BJ (cell line): ENCODE results near the gene BBIP1. TPM values are rescaled to one million over a fixed set of nuclear protein-coding genes. Genes with fewer than 3 reads are reported as not detected.

Experiments
- CTCF ChIA-PET: fragments of 350-600 bp; formaldehyde crosslinking; extraction: SDS; loops from one replicate; lab custom pipeline; 2021; ENCODE audit warnings: antibody characterized with exemption, inconsistent platforms; lab: Yijun Ruan, JAX
- POLR2A ChIA-PET: fragments of 300-600 bp; sonication (Branson Sonifier 250); formaldehyde crosslinking; extraction: SDS; loops from one replicate; lab custom pipeline; 2021; ENCODE audit warnings: antibody characterized with exemption; lab: Charles Lee
- DNase-seq: peaks from one replicate; pipeline ENCODE4 v3.0.0-alpha.2; 2011; ENCODE audit warnings: low read depth
- H3K27me3 ChIP-seq: 2 replicates; pipeline ENCODE4 v1.6.0; 2011; ENCODE audit warnings: low read length; ENCODE audit not compliant: control insufficient read depth, insufficient read depth
- H3K36me3 ChIP-seq: 2 replicates; pipeline ENCODE4 v1.5.1; 2011; ENCODE audit warnings: low read length; ENCODE audit not compliant: control insufficient read depth, insufficient read depth
- H3K4me3 ChIP-seq: 2 replicates; pipeline ENCODE4 v1.5.1; 2011; ENCODE audit warnings: low read depth, mild to moderate bottlenecking, control low read depth, low read length
- polyA plus RNA-seq: library from polyadenylated mRNA; depleted of rRNA; stranded (reverse); fragments of >200 nt; gene quantifications from 2 replicates; pipeline ENCODE4 v1.2.3, GENCODE V29; 2011
- TF ChIP-seq, protein P1 (sequence below): IDR thresholded peaks from 2 replicates; pipeline ENCODE4 v1.5.1; 2011; ENCODE audit warnings: low read depth, mild to moderate bottlenecking, control low read depth, inconsistent platforms, low read length, moderate library complexity; ENCODE audit not compliant: insufficient read depth

Gene BBIP1
- polyA plus RNA-seq, 1 experiment = 11.0 TPM

DNA sequence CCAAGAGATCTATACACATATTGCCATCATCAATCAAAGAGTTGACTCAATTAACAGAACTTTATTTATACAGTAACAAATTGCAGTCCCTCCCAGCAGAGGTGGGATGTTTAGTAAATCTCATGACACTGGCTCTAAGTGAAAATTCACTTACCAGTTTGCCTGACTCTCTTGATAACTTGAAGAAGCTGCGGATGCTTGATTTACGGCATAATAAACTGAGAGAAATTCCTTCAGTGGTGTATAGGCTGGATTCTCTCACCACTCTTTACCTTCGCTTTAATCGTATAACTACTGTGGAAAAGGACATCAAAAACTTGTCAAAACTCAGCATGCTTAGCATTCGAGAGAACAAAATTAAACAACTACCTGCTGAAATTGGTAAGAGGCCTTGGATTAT, 45.7 kb upstream of the BBIP1 start:
- no peak overlapping the region for H3K4me3 ChIP-seq
- no peaks in the 10 kb centered on the region for H3K36me3 ChIP-seq
- no peaks in the 10 kb centered on the region for H3K27me3 ChIP-seq
- POLR2A ChIA-PET = interaction anchor here (0.6 kb wide), 1 partner anchor 255 kb away, joined by 3 read pairs; no protein-coding TSS in a partner anchor
- no peak for DNase-seq
- TF ChIP-seq, protein P1, sequence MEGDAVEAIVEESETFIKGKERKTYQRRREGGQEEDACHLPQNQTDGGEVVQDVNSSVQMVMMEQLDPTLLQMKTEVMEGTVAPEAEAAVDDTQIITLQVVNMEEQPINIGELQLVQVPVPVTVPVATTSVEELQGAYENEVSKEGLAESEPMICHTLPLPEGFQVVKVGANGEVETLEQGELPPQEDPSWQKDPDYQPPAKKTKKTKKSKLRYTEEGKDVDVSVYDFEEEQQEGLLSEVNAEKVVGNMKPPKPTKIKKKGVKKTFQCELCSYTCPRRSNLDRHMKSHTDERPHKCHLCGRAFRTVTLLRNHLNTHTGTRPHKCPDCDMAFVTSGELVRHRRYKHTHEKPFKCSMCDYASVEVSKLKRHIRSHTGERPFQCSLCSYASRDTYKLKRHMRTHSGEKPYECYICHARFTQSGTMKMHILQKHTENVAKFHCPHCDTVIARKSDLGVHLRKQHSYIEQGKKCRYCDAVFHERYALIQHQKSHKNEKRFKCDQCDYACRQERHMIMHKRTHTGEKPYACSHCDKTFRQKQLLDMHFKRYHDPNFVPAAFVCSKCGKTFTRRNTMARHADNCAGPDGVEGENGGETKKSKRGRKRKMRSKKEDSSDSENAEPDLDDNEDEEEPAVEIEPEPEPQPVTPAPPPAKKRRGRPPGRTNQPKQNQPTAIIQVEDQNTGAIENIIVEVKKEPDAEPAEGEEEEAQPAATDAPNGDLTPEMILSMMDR = no peak
- CTCF ChIA-PET = no interaction called here

DNA sequence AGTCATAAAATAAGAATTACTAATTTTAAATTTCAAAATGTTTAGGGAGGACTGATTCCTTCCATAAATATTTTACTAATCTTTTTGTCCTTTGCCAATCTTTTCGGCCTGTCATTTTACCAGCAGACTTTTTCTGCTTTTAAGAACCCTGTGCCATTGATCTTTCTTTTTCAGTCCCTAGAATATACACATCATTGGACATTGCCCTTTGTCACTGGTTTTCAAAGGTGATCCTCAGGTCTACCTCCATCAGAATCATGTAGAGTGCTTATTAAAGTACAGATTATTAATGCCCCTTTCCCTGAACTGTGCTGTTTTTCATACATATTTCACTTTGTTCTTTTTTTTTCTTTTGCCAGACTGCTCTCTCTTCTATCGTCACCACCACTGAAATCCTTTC, 44.2 kb upstream of the BBIP1 start:
- CTCF ChIA-PET = no interaction called here
- no peaks in the 10 kb centered on the region for H3K36me3 ChIP-seq
- no peak for DNase-seq
- TF ChIP-seq, protein P1 = no peak
- POLR2A ChIA-PET = no interaction called here
- H3K27me3 ChIP-seq = no peaks in the 10 kb centered on the region
- no peak overlapping the region for H3K4me3 ChIP-seq

DNA sequence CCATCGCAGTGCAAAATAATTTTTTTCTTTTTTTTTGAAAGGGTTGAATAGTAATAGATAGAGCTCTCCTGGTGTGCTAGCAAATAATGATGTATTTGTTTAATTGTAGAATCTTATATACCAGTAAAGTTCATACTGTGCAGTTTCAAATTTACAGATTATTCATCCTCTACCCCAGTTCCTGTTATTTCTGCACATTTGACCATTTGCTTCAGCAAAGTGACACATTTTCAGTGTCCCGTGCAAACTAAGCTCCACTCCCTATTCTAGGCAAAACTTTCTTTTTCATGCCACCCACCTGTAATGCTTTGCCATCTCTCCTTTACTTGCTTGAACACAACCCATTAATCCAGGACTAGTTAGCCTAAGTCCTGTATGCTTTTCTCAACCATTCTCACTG, 43.5 kb upstream of the BBIP1 start:
- POLR2A ChIA-PET = no interaction called here
- Histone ChIP-seq H3K27me3 (no peaks in the 10 kb centered on the region), H3K4me3 (no peak overlapping the region), H3K36me3 (no peaks in the 10 kb centered on the region)
- DNase-seq = no peak
- CTCF ChIA-PET = no interaction called here
- TF ChIP-seq, protein P1 = no peak

DNA sequence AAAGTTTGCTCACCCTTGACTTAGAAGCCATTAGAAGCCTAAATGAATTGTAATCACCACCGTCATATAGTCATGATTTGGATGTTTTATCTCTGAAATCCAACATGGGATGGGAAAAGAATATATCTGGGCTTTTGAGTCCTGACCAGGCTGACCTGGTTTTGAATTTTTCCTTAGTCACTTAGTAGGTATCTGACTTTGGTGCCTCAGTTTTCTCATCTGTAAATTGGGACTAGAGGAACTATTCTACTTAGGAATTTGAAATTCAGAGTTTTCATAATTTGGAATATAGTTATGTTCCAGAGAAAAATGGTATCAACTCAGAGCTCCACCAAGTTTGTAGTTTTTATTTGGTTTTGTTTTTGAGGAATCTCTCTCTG, 41.3 kb upstream of the BBIP1 start:
- ChIA-PET POLR2A (no interaction called here), CTCF (no interaction called here)
- TF ChIP-seq, protein P1 = no peak
- Histone ChIP-seq H3K4me3 (no peak overlapping the region), H3K27me3 (no peaks in the 10 kb centered on the region), H3K36me3 (no peaks in the 10 kb centered on the region)
- DNase-seq = no peak

DNA sequence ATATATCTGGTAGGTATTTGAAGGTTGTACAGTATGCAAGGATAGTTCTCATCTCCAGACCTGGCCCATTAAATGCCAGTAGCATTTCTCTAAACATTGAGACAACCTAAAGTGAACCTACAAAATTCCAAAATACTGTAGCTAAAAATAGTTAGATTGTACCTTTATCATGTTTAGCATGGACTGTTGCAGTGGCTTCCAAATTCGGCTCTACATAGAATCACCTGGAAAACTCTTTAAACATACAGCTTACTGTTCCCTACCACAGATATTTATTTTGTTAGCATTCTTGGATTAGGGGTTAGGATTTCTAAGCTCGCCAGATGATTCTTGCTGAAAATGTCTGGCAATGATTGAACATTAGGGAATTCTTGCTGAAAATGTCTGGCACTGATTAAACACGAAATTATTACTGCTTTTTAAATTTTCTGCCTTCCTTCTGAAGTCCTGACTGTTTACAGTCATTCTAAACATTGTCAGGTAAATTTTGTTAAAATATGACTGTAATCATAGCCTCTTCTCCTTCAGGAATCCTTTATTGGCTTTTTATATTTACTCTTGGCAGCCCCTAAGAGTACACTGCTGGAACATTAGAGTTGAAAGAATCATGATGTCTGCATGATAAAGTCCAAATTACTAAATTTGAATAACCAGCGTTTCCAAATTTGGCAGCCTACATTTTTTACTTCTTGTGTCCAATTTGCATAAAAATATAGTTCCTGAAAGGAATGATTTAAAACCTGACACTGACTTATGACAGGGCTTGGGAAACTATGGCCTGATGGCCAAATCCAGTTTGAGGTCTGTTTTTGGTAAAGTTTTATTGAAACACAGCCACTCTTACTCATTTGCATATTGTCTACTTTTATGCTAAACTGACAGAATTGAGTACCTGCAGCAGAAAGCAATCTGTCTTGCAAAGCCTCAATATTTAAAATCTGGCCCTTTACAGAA, 40.7 kb upstream of the BBIP1 start:
- Histone ChIP-seq H3K4me3 (no peak overlapping the region), H3K36me3 (no peaks in the 10 kb centered on the region), H3K27me3 (no peaks in the 10 kb centered on the region)
- ChIA-PET CTCF (no interaction called here), POLR2A (no interaction called here)
- TF ChIP-seq, protein P1 = no peak
- no peak for DNase-seq
